Coronary artery (tissue), 2 donors: ENCODE data around the gene A1BG.

Experiments
- DNase-seq: peaks from one replicate; pipeline ENCODE4 v3.0.0-alpha.2; 2017; ENCODE audit warnings: low spot score
- H3K27ac ChIP-seq, 2 donors: fragments of 200-600 bp; sonication (generic); one replicate each; pipeline ENCODE4 v1.5.1; 2016 to 2019
- H3K4me3 ChIP-seq: fragments of 200-600 bp; sonication (generic); 2 replicates; pipeline ENCODE4 v1.5.1; 2016; ENCODE audit warnings: mild to moderate bottlenecking, moderate library complexity
- CTCF ChIP-seq: fragments of 200-600 bp; sonication (generic); IDR thresholded peaks from one replicate; pipeline ENCODE4 v1.5.1; 2019; ENCODE audit warnings: antibody characterized with exemption

Gene A1BG

GRCh38 chr19:58362272-58362994 is 9.1 kb upstream of the A1BG start, which contains the start of gene ZNF497:
ZNF497 (minus strand) TSS chr19:58362751; CDS start chr19:58357635, 5,116 bp downstream.
- no peak for TF ChIP-seq CTCF
- DNase-seq: peak; percentile 96
- Histone ChIP-seq H3K27ac (peak within 1 kb of the TSS; percentile 79 to 91), H3K4me3 (peak within 1 kb of the TSS; percentile 72)

DNA sequence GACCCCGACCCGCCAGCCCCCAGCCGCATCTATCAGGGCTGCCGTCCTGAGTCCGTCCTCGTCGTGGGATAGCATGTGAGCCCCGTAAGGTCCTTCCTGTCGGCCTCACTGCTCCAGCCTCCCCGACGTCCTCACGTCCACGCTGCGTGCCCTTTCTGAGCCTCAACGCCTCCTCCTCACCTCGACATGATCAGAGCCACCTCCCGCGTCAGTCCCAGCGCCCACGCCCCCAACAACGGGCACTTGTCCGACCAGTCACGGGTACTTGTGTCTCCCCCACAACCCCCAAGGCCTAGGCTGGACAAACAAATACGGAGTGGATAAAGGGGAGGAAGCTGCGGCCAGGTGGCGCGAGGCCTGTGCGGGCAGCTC is 8.6 kb upstream of the A1BG start:
- no peak for DNase-seq
- peak overlapping the region; percentile 79 to 91 for H3K27ac ChIP-seq
- no peak for TF ChIP-seq CTCF
- peak overlapping the region; percentile 72 for H3K4me3 ChIP-seq

GRCh38 chr19:58357481-58358145 is 4.3 kb upstream of the A1BG start:
- DNase-seq: no peak
- no peak overlapping the region for H3K27ac ChIP-seq
- TF ChIP-seq CTCF: no peak
- peak overlapping the region; percentile 67 for H3K4me3 ChIP-seq

DNA sequence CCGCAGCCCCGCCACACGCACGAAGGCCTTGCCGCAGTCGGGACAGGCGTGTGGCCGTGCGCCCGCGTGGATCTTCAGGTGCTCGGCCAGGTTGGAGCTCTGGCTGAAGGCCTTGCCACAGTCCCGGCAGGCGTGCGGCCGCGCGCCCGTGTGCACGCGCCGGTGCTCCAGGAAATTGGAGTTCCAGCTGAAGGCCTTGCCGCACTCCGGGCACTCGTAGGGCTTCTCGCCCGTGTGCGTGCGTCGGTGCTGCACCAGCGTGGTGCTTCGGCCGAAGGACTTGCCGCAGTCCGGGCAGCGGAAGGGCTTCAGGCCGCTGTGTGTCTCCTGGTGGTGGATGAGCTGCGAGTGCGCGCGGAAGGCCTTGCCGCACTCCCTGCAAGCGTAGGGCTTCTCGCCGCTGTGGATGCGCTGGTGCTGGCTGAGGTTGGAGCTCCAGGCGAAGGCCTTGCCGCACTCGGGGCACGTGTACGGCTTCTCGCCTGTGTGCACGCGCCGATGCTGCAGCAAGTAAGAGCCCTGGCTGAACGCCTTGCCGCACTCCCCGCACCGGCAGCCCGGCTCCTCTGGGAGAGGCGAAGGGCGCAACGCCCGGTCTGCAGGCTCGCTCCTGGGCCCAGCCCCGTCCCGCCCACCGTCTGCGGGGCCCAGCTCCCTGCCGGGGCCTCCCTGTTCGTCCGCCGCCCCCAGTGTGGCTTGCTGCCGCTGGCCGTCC is 3.6 kb upstream of the A1BG start:
- no peak for DNase-seq
- peak overlapping the region in 1 of 2 donors; percentile 16 for H3K27ac ChIP-seq
- peak overlapping the region; percentile 67 for H3K4me3 ChIP-seq
- TF ChIP-seq CTCF: no peak

GRCh38 chr19:58355908-58356765 is 2.8 kb upstream of the A1BG start:
- DNase-seq: no peak
- TF ChIP-seq CTCF: no peak

GRCh38 chr19:58355215-58355796 is 2.0 kb upstream of the A1BG start:
- no peak overlapping the region for H3K4me3 ChIP-seq
- no peak overlapping the region for H3K27ac ChIP-seq
- no peak for DNase-seq
- TF ChIP-seq CTCF: no peak

More at GRCh38 chr19:58355908-58356765, 2.8 kb upstream of the A1BG start:
- Histone ChIP-seq H3K27ac (peak overlapping the region in 1 of 2 donors; percentile 16), H3K4me3 (peak overlapping the region; percentile 67)
